DMS79 treated with DMSO at 0.1 percent for 48 hours (cell line): ENCODE results near the gene PRKACB.
"Not testable (repeated sequence)": the region's sequence is repeated elsewhere in the genome, so short reads cannot be mapped to it uniquely, and the experiment has no call there.

Experiments used
- DNase-seq: peaks from one replicate; lab custom pipeline; 2025; lab: John Stamatoyannopoulos, UW

The PRKACB gene

GRCh38 chr1:84223751-84224432 lies 79.8 kb downstream of the PRKACB start:
- no peak for DNase-seq

GRCh38 chr1:84224905-84225304 lies 80.8 kb downstream of the PRKACB start:
- no peak for DNase-seq

- no peak for DNase-seq
Observed at GRCh38 chr1:84225646-84226045, 81.6 kb downstream of the PRKACB start.

- DNase-seq = not testable (repeated sequence)
Observed at GRCh38 chr1:84232676-84233075, 88.6 kb downstream of the PRKACB start.

- DNase-seq = no peak
Observed at GRCh38 chr1:84236256-84236655, 92.2 kb downstream of the PRKACB start.

GRCh38 chr1:84242641-84243040 lies 98.6 kb downstream of the PRKACB start:
- DNase-seq = no peak

GRCh38 chr1:84245563-84245962 lies 101.5 kb downstream of the PRKACB start:
- DNase-seq = no peak

- DNase-seq = no peak
Observed at GRCh38 chr1:84246213-84246612, 102.1 kb downstream of the PRKACB start.

- DNase-seq = no peak
Observed at GRCh38 chr1:84247425-84248220, 103.6 kb downstream of the PRKACB start.

- DNase-seq = no peak
Observed at GRCh38 chr1:84250668-84251067, 106.6 kb downstream of the PRKACB start.

- no peak for DNase-seq
Observed at GRCh38 chr1:84253036-84253435, 109.0 kb downstream of the PRKACB start.

GRCh38 chr1:84253891-84254290 lies 109.8 kb downstream of the PRKACB start:
- DNase-seq = no peak

- no peak for DNase-seq
Observed at GRCh38 chr1:84254703-84255238, 110.7 kb downstream of the PRKACB start.

- no peak for DNase-seq
Observed at GRCh38 chr1:84255582-84255981, 111.5 kb downstream of the PRKACB start.

- DNase-seq = no peak
Observed at GRCh38 chr1:84257617-84258016, 113.5 kb downstream of the PRKACB start.

- no peak for DNase-seq
Observed at GRCh38 chr1:84259376-84259775, 115.3 kb downstream of the PRKACB start.

- DNase-seq = no peak
Observed at GRCh38 chr1:84259989-84260388, 115.9 kb downstream of the PRKACB start.

GRCh38 chr1:84260852-84261518 lies 116.9 kb downstream of the PRKACB start:
- DNase-seq = no peak

GRCh38 chr1:84264961-84265360 lies 120.9 kb downstream of the PRKACB start:
- DNase-seq = no peak

- DNase-seq = no peak
Observed at GRCh38 chr1:84265867-84266266, 121.8 kb downstream of the PRKACB start.

- DNase-seq = no peak
Observed at GRCh38 chr1:84266748-84267147, 122.7 kb downstream of the PRKACB start.

GRCh38 chr1:84267476-84267875 lies 123.4 kb downstream of the PRKACB start:
- DNase-seq = no peak

GRCh38 chr1:84268346-84268745 lies 124.3 kb downstream of the PRKACB start:
- no peak for DNase-seq
